D721Med (cell line): Measurements from ENCODE around the gene SHISAL2B.
"Not testable (repeated sequence)": the region's sequence is repeated elsewhere in the genome, so short reads cannot be mapped to it uniquely, and the experiment has no call there.

Experiments
- DNase-seq: peaks from one replicate; pipeline ENCODE4 v3.0.0; 2011; ENCODE audit warnings: low spot score; ENCODE audit not compliant: insufficient read length
- FAIRE-seq: peaks from 2 replicates; lab custom pipeline; 2011; peaks lifted over from hg19 to GRCh38; lab: Jason Lieb, UNC
- CTCF ChIP-seq: IDR thresholded peaks from 2 replicates; pipeline ENCODE4 v1.5.1; 2012; ENCODE audit warnings: mild to moderate bottlenecking, control low read depth; ENCODE audit not compliant: insufficient read depth; ENCODE audit errors: missing control alignments

The SHISAL2B gene

GRCh38 chr5:64691291-64691690 is 988 bp downstream of the SHISAL2B start:
- TF ChIP-seq CTCF: no peak
- DNase-seq: no peak
- no peak for FAIRE-seq

GRCh38 chr5:64693636-64694035 is 3.3 kb downstream of the SHISAL2B start:
- DNase-seq: no peak
- no peak for FAIRE-seq
- TF ChIP-seq CTCF: no peak

GRCh38 chr5:64696414-64696813 is 6.1 kb downstream of the SHISAL2B start:
- not testable (repeated sequence) for DNase-seq, FAIRE-seq

- FAIRE-seq: no peak
- no peak for TF ChIP-seq CTCF
Observed at GRCh38 chr5:64700765-64701164, 10.5 kb downstream of the SHISAL2B start.

GRCh38 chr5:64706074-64706473 is 15.8 kb downstream of the SHISAL2B start:
- not testable (repeated sequence) for FAIRE-seq, DNase-seq

More at GRCh38 chr5:64700765-64701164, 10.5 kb downstream of the SHISAL2B start:
- no peak for DNase-seq

GRCh38 chr5:64707191-64707590 is 16.9 kb downstream of the SHISAL2B start:
- DNase-seq (no peak), FAIRE-seq (no peak)
- TF ChIP-seq CTCF: no peak

- not testable (repeated sequence) for FAIRE-seq, DNase-seq
Observed at GRCh38 chr5:64714495-64714894, 24.2 kb downstream of the SHISAL2B start.

- no peak for DNase-seq
- no peak for TF ChIP-seq CTCF
- FAIRE-seq: no peak
Observed at GRCh38 chr5:64722588-64722987, 32.3 kb downstream of the SHISAL2B start.

- TF ChIP-seq CTCF: no peak
- FAIRE-seq: no peak
- no peak for DNase-seq
Observed at GRCh38 chr5:64727150-64727549, 36.8 kb downstream of the SHISAL2B start.
